ENCODE data around the gene HOXD9. TPM values are rescaled to one million over a fixed set of nuclear protein-coding genes. Genes with fewer than 3 reads are reported as not detected.

The HOXD9 gene
- total RNA-seq, 1 donor from 2014 or later = 0.16 TPM

DNA sequence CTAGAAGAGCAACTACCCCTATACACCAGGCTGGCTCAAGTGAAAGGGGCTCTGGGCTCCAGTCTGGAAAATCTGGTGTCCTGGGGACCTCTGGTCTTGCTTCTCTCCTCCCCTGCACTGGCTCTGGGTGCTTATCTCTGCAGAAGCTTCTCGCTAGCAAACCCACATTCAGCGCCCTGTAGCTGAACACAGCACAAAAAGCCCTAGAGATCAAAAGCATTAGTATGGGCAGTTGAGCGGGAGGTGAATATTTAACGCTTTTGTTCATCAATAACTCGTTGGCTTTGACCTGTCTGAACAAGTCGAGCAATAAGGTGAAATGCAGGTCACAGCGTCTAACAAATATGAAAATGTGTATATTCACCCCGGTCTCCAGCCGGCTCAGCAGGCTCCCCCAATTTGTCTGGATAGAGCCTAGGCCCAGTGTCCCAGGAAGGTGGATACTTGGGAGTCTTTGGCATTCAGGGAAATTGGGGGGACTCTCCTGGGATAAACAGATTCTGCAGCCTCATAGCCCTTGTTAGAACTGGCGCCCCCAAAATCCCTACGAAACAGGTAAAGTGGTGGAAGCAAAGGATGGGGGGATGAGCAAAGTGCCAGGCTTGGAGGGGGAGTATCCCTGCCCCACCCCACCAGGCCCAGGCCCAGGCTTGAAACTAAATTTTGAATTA lies 26.4 kb downstream of the HOXD9 start:
- H3K4me3 ChIP-seq = no peak overlapping the region
- TF ChIP-seq, protein P1, sequence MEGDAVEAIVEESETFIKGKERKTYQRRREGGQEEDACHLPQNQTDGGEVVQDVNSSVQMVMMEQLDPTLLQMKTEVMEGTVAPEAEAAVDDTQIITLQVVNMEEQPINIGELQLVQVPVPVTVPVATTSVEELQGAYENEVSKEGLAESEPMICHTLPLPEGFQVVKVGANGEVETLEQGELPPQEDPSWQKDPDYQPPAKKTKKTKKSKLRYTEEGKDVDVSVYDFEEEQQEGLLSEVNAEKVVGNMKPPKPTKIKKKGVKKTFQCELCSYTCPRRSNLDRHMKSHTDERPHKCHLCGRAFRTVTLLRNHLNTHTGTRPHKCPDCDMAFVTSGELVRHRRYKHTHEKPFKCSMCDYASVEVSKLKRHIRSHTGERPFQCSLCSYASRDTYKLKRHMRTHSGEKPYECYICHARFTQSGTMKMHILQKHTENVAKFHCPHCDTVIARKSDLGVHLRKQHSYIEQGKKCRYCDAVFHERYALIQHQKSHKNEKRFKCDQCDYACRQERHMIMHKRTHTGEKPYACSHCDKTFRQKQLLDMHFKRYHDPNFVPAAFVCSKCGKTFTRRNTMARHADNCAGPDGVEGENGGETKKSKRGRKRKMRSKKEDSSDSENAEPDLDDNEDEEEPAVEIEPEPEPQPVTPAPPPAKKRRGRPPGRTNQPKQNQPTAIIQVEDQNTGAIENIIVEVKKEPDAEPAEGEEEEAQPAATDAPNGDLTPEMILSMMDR (IDR thresholded peaks at IDR 0.05; ENCODE audit: borderline replicate concordance) = no peak
- peaks cover 10% of the 10 kb centered on the region for H3K4me1 ChIP-seq
- H3K27me3 ChIP-seq (ENCODE audit: low read depth) = peaks cover 100% of the 10 kb centered on the region
- H3K36me3 ChIP-seq = no peaks in the 10 kb centered on the region
- H3K27ac ChIP-seq (replicated peaks) = no peak overlapping the region
- no peak for DNase-seq
- intact Hi-C loops (cut with micrococcal nuclease) = no loop called here
- H3K9me3 ChIP-seq (replicated peaks) = no peaks in the 10 kb centered on the region

DNA sequence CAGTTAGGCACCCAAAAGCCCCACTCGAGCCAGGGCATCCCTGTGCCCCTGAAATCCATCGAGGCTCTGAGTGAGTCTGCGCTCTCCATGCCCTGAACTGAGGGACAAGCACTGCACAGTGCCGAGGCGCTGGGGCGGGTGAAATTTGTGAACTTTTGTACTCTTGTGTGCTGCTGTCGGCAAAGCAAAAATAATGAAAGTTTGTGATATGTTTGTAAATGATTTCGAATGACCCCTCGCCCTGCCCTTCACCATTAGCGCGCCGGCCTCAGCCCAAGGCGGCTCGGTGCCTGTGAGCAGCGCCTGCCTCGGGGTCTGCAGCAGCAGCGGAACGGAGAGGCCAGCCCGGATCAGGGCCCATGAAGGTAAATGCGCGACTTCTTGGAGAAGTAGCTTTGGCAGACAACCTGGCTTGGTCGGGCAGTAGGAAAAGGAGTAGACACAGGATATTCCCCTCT lies 27.0 kb downstream of the HOXD9 start:
- DNase-seq = no peak
- peaks cover 10% of the 10 kb centered on the region for H3K4me1 ChIP-seq
- no peaks in the 10 kb centered on the region for H3K36me3 ChIP-seq
- TF ChIP-seq, protein P1 (IDR thresholded peaks at IDR 0.05; ENCODE audit: borderline replicate concordance) = no peak
- intact Hi-C loops (cut with micrococcal nuclease) = no loop called here
- H3K9me3 ChIP-seq (replicated peaks) = no peaks in the 10 kb centered on the region
- no peak overlapping the region for H3K4me3 ChIP-seq
- H3K27me3 ChIP-seq (ENCODE audit: low read depth) = peaks cover 100% of the 10 kb centered on the region
- H3K27ac ChIP-seq (replicated peaks) = no peak overlapping the region

DNA sequence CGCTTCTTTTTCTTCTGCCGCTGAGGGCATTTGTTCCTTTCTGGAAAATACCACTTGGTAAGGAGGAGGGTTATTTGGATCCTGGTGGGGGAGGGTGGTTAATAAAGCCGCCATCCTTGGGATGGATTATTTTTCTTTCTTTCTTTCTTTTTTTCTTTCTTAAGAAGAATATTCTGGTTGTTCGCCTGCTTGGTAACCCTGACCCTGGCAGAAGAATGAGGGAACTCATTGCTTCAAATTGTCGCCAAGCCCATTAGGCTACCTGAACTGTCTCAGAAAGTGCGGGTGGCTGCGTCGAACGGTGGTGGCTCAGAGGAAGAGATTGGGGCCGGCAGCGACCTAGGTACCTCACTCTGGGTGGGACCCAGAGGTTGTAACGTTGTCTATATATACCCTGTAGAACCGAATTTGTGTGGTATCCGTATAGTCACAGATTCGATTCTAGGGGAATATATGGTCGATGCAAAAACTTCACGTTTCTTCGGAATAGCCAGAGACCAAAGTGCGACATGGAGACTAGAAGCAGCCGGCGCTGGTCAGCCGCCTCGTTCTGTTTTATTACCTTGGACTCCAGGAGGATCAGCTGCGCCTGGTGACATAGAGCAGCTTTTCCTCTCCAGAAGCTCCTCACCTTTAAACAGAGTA lies 27.5 kb downstream of the HOXD9 start:
- H3K4me3 ChIP-seq = no peak overlapping the region
- DNase-seq = no peak
- peaks cover 100% of the 10 kb centered on the region for H3K27me3 ChIP-seq (ENCODE audit: low read depth)
- H3K36me3 ChIP-seq = no peaks in the 10 kb centered on the region
- intact Hi-C loops (cut with micrococcal nuclease) = no loop called here
- H3K9me3 ChIP-seq (replicated peaks) = no peaks in the 10 kb centered on the region
- H3K4me1 ChIP-seq = peaks cover 10% of the 10 kb centered on the region
- H3K27ac ChIP-seq (replicated peaks) = no peak overlapping the region
- TF ChIP-seq, protein P1 (IDR thresholded peaks at IDR 0.05; ENCODE audit: borderline replicate concordance) = no peak

DNA sequence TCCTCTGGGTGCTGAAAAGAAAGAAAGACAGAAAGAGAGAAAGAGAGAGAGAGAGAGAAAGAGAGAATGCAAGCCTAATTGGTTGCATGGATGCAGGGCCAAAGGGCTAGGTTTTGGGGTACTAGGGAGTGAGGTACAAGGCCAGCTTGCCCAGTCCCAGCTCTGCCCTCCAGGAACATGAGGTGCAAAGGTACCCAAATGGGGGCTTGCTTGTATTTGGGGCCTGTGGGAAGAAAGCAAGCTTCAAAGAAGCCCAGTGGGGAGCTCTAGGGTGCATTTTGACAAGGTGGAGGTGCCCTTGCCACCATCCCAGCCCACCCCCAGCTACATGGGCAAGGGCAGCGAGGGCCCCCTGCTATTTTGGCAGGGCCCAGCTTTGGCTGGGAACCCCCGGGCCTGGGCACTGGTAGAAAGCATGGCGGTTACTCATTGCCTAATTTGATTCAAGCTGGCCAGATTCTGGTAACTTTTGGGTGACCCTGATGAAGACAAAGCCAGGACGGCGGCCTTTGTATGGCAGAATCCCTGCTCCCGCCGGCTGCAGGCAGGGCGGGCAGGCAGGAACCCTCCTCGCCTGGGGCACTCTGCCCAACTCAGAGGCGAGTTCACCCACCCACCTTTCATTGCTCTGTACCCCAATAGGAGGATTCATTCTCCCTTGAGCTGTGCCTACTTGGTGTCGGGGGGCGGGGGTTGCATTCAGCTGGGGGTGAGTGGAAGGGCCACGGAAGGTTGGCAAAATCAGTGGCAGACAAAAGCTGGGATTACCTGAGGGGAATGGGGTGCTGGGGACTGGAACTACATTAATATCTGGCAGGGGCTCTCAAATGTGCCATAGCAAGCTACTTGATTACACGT lies 28.3 kb downstream of the HOXD9 start:
- H3K9me3 ChIP-seq (replicated peaks) = no peaks in the 10 kb centered on the region
- no peaks in the 10 kb centered on the region for H3K36me3 ChIP-seq
- H3K27ac ChIP-seq (replicated peaks) = no peak overlapping the region
- H3K4me3 ChIP-seq = no peak overlapping the region
- intact Hi-C loops (cut with micrococcal nuclease) = no loop called here
- no peak for DNase-seq
- TF ChIP-seq, protein P1 (IDR thresholded peaks at IDR 0.05; ENCODE audit: borderline replicate concordance) = no peak
- H3K4me1 ChIP-seq = peaks cover 10% of the 10 kb centered on the region
- peaks cover 100% of the 10 kb centered on the region for H3K27me3 ChIP-seq (ENCODE audit: low read depth)

DNA sequence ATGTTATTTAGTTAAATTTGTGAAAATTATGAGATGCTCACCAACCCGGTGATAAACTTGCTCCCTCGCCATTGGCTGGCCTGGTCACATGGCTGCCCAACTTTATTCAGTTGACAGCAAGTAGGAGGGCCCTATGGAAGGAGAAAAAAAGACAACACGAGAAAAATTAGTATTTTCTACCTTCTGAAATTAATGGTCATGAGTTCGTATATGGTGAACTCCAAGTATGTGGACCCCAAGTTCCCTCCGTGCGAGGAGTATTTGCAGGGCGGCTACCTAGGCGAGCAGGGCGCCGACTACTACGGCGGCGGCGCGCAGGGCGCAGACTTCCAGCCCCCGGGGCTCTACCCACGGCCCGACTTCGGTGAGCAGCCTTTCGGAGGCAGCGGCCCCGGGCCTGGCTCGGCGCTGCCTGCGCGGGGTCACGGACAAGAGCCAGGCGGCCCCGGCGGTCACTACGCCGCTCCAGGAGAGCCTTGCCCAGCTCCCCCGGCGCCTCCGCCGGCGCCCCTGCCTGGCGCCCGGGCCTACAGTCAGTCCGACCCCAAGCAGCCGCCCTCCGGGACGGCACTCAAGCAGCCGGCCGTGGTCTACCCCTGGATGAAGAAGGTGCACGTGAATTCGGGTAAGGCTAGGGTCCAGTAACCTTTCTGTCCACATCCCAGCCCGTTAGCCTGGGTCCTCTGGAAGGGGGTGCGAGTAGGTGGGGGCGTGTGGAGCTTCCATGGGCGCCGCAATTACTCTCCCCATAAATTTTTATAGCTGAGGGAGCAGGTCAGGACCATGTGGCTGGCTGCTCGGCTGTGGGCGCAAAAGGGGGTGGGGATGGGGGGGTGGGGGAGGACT lies 29.1 kb downstream of the HOXD9 start, which contains the start of gene HOXD4:
Gene HOXD4 (plus strand): TSS at position 109 of the 846 bp plus-strand sequence. CDS start 84 bp downstream, at position 193.
- H3K27ac ChIP-seq (replicated peaks) = no peak within 1 kb of the TSS
- intact Hi-C loops (cut with micrococcal nuclease) = no loop called here
- peak within 1 kb of the TSS; percentile 38 for H3K4me3 ChIP-seq
- DNase-seq = no peak
- TF ChIP-seq, protein P1 (IDR thresholded peaks at IDR 0.05; ENCODE audit: borderline replicate concordance) = no peak
- no peaks in the 10 kb centered on the region for H3K9me3 ChIP-seq (replicated peaks)
- no peaks in the 10 kb centered on the region for H3K36me3 ChIP-seq
- peaks cover 100% of the 10 kb centered on the region for H3K27me3 ChIP-seq (ENCODE audit: low read depth)
- H3K4me1 ChIP-seq = peaks cover 12% of the 10 kb centered on the region

Data from left ventricle myocardium inferior (tissue), 1 donor.